ENCODE measurements around the gene CITED2.

The CITED2 gene

DNA sequence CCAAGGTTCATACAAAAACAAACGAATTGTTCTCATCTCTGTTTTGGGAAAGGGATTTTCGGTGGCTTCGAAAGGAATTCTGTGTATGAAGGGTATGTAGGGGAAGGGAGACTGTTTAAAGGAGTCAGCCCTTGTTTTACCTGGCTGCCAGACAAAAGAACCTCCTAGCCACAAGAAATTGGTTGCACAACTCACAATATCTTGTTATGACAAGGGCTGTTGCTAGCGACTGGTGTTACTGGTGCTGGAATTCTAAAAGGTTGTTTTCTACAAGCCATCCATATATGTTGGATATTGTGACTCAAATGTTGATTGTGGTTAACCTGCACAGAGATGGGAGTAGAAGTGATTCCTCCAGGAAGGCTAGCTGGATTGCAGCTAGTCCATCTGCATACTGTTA, 34.6 kb upstream of the CITED2 start:
- peak; percentile 97 for DNase-seq (ENCODE audit: low read depth)
- TF ChIP-seq, protein P1, sequence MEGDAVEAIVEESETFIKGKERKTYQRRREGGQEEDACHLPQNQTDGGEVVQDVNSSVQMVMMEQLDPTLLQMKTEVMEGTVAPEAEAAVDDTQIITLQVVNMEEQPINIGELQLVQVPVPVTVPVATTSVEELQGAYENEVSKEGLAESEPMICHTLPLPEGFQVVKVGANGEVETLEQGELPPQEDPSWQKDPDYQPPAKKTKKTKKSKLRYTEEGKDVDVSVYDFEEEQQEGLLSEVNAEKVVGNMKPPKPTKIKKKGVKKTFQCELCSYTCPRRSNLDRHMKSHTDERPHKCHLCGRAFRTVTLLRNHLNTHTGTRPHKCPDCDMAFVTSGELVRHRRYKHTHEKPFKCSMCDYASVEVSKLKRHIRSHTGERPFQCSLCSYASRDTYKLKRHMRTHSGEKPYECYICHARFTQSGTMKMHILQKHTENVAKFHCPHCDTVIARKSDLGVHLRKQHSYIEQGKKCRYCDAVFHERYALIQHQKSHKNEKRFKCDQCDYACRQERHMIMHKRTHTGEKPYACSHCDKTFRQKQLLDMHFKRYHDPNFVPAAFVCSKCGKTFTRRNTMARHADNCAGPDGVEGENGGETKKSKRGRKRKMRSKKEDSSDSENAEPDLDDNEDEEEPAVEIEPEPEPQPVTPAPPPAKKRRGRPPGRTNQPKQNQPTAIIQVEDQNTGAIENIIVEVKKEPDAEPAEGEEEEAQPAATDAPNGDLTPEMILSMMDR (conservative IDR thresholded peaks at IDR 0.05; ENCODE audit: low read length), result no peak
- no peak overlapping the region for H3K4me3 ChIP-seq (ENCODE audit: low read length)

DNA sequence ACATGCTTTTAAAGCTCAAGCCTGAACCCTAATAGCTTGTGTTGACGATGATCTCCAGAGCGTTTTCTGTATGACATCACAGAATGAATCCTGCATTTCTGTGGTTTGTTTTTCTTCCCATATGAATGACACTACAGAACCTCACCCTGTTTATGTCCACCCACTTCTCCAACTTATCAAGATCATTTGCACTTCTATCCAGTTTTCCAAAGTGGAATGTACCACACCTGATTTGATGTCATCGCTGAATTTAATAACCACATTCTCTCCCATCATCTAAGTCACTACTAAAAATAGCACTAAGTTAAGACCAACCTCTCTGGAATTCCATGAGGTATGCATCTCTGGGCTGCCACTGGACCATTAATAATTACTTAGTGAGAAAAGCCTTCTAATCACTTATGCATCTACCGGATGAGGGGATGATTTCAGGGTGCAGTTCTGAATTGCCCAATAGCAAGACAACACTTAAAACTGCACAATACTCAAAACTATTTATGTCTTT, 33.3 kb upstream of the CITED2 start:
- DNase-seq (ENCODE audit: low read depth), result peak; percentile 99
- H3K4me3 ChIP-seq (ENCODE audit: low read length), result no peak overlapping the region
- TF ChIP-seq, protein P1 (conservative IDR thresholded peaks at IDR 0.05; ENCODE audit: low read length), result no peak

DNA sequence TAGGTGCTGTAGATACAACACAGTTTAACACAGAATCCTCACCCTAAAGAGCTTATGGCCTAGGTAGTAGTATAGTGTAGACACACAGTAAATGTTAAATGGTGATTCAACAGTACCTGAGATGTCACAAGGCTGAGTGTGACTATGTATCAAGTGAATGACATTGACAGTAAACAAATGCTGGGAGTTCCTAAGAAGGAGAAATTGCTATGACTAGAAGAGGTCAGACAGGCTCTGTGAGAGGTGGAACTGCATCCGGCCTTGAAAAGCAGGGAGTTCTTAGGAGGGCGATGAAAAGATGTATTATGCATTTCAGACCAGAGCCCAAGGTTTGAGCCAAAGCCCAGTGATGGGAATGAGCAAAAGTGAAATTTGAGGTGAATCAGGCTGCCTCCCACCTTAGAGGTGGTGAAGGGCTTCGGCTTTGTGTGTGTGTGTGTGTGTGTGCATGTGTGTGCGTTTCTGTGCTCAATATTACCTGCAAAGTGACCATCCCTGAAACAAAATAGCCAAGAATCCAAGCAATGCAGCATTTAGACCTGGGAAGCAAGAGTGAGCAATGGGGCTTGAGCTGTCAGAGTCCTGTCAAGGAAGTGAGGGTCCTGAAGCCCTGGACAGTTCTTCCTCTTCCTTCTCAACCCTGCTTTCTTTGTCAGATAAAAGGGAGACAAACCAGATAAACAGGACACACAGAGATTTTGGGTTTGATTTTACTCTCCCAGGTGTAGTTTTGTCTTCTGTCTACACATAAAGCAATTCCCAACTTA, 32.3 kb upstream of the CITED2 start:
- no peak overlapping the region for H3K4me3 ChIP-seq (ENCODE audit: low read length)
- no peak for DNase-seq (ENCODE audit: low read depth)
- TF ChIP-seq, protein P1 (conservative IDR thresholded peaks at IDR 0.05; ENCODE audit: low read length), result no peak

DNA sequence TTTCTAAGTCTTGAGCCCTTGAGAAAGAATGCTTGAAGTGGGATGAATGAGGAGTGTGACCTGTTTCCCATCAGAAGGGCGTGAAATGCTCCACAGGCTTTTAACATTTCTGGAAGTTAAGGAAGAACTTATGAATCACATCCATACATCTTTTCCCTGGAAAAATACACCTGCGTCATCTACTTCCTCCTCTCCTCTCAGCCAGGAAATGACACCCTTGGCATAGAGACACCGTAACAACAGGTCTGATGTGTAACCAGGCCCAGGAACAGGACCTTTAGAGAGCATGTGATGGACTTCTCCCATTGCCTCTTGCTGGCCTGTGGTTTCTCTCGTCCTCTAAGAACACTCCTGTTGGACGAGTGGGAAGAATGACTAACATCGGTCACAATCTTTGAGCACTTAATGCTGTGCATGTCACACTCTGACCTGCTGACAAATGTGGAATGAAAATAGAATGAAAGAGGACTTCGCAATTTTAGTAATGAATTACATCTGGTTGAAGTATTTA, 28.5 kb upstream of the CITED2 start:
- TF ChIP-seq, protein P1 (conservative IDR thresholded peaks at IDR 0.05; ENCODE audit: low read length), result no peak
- no peak overlapping the region for H3K4me3 ChIP-seq (ENCODE audit: low read length)
- DNase-seq (ENCODE audit: low read depth), result peak; percentile 99

DNA sequence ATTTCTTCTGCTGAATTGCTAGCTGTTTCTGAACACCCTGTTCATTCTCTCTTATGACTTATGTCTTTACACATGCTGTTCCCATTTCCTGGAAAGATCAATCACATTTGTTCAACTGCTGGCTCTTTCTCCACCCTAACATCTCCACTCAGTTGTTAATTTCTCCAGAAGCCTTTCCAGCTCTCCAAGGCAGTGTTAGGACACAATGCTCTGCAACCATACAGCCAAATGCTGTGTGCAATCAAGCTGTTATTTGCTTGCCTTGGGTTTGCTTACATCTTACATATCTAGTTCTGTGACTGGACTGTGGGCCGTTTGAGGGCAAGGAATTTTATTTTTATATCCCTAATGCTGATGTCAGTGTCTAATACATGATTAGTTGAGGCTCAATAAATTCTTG, 24.2 kb upstream of the CITED2 start:
- TF ChIP-seq, protein P1 (conservative IDR thresholded peaks at IDR 0.05; ENCODE audit: low read length), result no peak

DNA sequence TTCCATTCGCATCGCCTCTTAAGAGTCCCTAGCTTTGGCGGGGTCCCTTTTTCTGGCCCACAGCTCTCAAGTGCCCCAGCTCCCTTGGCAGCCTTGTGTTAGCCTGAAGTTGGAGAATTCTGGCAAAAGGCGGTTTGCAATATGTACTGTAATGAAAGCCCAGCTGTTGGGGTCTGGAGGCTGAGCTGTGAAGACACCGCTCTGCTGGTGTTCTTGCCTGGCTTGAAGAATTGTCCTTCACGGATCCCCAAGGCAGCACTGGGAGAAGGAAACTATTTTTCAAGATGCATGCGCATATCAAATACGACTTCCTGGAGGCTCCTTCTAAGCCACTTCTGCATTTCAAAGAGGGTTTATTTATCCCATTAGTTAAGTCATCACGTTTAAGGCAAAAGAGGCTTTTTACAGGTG, 21.4 kb upstream of the CITED2 start:
- H3K4me3 ChIP-seq (ENCODE audit: low read length), result no peak overlapping the region
- DNase-seq (ENCODE audit: low read depth), result no peak
- TF ChIP-seq, protein P1 (conservative IDR thresholded peaks at IDR 0.05; ENCODE audit: low read length), result no peak

More for the DNA sequence above, 24.2 kb upstream of the CITED2 start:
- peak; percentile 59 for DNase-seq (ENCODE audit: low read depth)
- H3K4me3 ChIP-seq (ENCODE audit: low read length), result no peak overlapping the region

DNA sequence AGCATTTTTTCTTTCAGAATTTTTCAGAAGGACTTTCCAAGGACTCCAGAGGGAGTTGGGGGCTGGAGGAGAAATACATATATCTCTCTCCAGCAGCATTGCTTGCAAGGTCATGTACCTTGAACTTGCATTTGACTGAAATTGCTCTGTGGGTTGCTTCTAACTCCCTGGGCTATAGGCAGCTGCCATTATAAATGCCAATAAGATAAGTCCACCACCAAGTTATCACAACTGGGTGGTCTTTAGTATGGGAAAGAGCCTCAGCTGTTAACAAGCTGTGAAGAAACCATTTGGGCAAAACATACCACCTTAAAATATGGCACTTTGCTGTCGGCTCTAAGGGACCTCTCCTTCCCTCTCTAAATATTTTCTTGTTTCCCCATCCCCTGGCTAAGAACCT, 20.9 kb upstream of the CITED2 start:
- TF ChIP-seq, protein P1 (conservative IDR thresholded peaks at IDR 0.05; ENCODE audit: low read length), result no peak
- DNase-seq (ENCODE audit: low read depth), result no peak
- H3K4me3 ChIP-seq (ENCODE audit: low read length), result no peak overlapping the region

All from AG10803 (cell line).